Fibroblast of villous mesenchyme (primary cell): Measurements from ENCODE around the gene THEMIS. TPM values are rescaled to one million over a fixed set of nuclear protein-coding genes. Genes with fewer than 3 reads are reported as not detected.
A peak's percentile ranks its signal among the peaks of the same experiment; 100 is the strongest.

ENCODE experiments used
- DNase-seq: peaks from one replicate; pipeline ENCODE4 v3.0.0-alpha.2; 2010; ENCODE audit warnings: low read depth
- H3K4me3 ChIP-seq: 2 replicates; pipeline ENCODE4 v1.5.1; 2011; ENCODE audit warnings: low read depth, mild to moderate bottlenecking, low read length
- total RNA-seq: library from RNA; depleted of rRNA; stranded (reverse); fragments of >200 nt; gene quantifications from 2 replicates; pipeline ENCODE4 v1.2.3, GENCODE V29; 2012
- TF ChIP-seq, protein P1 (sequence below): IDR thresholded peaks from 2 replicates; pipeline ENCODE4 v1.5.1; 2012; ENCODE audit warnings: low read depth, mild to moderate bottlenecking, low read length; ENCODE audit not compliant: insufficient read depth

THEMIS gene
- total RNA-seq, 1 donor = under 0.01 TPM

DNA sequence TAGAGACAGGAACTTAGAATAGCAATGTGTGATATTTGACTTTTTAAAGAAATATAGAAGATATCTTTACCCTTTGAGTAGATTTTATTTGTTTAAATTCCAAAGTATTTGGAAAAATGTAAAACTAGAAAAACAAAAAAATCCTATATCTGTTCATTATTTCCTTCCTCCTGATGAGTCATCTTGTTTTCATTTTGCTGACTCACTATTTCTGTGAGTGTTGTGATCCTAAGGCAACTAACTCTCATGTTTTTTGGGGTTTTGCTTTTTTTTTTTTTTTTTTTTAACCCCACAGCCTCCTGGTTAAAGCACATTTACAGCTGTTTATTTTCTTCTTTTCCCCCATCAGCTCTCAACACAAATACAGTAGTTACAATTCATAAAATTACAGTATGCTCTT is 37.8 kb upstream of the THEMIS start:
- no peak overlapping the region for H3K4me3 ChIP-seq
- TF ChIP-seq, protein P1, sequence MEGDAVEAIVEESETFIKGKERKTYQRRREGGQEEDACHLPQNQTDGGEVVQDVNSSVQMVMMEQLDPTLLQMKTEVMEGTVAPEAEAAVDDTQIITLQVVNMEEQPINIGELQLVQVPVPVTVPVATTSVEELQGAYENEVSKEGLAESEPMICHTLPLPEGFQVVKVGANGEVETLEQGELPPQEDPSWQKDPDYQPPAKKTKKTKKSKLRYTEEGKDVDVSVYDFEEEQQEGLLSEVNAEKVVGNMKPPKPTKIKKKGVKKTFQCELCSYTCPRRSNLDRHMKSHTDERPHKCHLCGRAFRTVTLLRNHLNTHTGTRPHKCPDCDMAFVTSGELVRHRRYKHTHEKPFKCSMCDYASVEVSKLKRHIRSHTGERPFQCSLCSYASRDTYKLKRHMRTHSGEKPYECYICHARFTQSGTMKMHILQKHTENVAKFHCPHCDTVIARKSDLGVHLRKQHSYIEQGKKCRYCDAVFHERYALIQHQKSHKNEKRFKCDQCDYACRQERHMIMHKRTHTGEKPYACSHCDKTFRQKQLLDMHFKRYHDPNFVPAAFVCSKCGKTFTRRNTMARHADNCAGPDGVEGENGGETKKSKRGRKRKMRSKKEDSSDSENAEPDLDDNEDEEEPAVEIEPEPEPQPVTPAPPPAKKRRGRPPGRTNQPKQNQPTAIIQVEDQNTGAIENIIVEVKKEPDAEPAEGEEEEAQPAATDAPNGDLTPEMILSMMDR = no peak
- DNase-seq = peak; percentile 48

DNA sequence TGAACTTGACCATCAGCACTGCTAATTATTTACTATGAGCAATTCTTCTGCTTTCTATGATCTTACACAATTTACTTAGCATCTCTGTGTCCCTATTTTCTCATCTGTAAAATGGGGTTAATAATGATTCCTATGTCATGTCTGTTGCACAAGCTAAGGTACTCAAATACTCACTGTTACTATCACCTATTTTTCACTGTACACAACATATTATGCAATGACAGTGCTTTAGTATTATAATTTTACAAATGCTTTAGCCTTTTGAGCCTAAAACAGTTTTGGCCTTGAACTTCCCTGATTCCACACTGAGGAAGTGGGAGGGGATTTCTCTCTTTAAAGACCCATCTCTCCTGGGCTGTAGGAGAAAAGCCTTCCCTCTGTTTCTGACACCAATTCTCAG is 36.9 kb upstream of the THEMIS start:
- no peak overlapping the region for H3K4me3 ChIP-seq
- TF ChIP-seq, protein P1 = no peak
- no peak for DNase-seq

DNA sequence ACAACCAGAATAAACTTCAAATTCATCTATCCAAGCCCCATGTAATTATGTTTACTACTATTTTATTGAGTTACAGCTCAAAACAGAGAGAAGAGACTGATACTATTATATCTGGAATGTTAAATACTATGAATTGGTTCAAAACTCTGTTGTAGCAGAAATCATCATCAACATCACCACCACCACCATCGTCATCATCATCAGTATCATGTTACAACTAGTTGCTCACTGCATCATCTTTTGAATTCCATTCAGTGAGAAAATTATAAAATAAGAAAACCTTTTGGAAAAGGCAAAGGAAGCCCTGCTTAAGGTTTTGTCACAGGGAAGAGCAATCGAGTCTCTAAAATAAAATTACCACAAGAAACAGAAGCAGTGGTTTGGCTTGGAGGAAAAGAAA is 36.2 kb upstream of the THEMIS start:
- H3K4me3 ChIP-seq = no peak overlapping the region
- DNase-seq = no peak
- TF ChIP-seq, protein P1 = no peak

DNA sequence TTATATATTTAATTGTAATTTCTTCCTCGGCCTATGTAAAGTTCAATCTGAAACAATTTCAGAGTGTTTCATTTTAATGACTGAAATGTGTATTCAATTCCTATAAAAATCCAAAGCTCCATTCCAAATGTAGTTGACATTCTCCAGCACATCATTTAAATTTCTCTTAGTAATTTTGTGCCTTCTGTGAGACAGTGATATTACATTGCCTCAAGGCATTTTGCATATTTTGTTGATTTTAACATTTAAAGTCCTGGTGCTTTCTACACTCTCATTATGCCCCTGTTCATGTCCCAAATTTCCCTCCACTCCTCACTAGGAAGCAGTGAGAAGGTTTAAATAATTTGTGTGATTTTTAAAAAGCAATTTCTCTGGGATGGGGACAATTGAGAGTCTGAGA is 34.1 kb upstream of the THEMIS start:
- DNase-seq = no peak
- TF ChIP-seq, protein P1 = no peak
- no peak overlapping the region for H3K4me3 ChIP-seq

DNA sequence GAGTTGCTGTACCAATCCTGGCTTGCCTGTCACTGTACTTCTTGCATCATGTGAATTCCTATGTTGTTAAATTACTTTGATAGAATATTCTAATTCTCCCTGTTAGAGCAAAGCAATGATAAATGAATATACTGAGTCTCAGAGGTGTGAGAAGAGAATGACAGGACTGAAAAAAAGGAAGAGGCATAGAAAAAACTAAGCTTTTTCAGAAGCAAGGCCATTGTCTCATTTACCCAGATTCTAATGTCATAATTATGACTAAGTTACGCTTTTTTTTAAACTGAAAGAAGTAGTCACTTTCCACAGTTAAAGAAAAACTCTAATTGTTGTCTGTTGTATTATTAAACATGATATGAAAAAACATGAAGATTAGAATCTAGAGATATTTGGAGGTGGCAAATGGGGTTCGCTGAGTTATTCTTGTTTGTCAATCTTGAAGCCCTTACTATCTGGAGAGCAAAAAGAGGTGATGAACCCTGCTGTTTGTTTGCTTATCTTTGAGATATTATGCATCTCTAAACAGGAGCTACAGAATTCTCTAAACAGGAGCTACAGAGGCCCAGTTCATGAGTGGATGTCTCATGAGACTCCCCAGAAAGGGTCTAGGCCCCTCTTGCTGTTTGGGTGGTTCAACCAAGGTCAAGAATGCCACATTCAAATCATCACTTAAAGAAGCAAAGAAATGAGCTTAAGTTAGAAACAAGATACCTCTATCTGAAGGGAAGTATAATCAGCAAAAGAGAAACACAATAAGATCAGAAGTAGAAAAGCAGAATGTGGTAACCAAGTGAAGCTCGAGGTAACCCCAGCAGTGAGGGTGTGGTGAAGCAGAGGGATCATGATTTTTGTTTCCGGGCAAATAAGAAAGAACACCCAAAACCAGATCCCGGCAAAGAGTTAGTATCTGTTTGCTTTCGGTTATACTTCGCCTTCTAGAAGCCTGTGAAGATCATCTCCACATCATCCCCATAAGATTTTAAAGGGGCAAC is 33.3 kb upstream of the THEMIS start:
- DNase-seq = no peak
- TF ChIP-seq, protein P1 = no peak
- no peak overlapping the region for H3K4me3 ChIP-seq

DNA sequence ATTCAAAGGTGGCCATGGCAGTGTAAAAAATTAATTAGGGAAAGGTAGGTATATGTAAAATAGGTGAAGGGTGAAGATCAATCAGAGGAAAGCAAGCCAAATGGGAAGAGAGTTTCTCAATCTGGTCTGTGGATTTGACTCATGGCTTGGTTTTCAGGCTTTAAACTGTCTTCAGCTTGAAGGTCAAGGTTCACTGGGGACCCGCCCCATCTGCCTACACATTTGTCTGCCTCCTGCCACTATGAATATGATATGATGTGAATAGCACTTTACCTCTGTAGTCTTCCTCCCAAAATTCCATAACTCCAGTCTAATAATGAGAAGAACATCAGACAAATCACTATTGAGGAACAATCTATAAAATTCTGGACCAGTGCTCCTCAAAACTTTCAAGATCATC is 32.3 kb upstream of the THEMIS start:
- no peak overlapping the region for H3K4me3 ChIP-seq
- no peak for DNase-seq
- TF ChIP-seq, protein P1 = no peak
